D721Med (cell line): Measurements from ENCODE around the gene TMEM154.

Source experiments
- DNase-seq: peaks from one replicate; pipeline ENCODE4 v3.0.0; 2011; ENCODE audit warnings: low spot score; ENCODE audit not compliant: insufficient read length
- FAIRE-seq: peaks from 2 replicates; lab custom pipeline; 2011; peaks lifted over from hg19 to GRCh38; lab: Jason Lieb, UNC
- TF ChIP-seq, protein P1 (sequence below): IDR thresholded peaks from 2 replicates; pipeline ENCODE4 v1.5.1; 2012; ENCODE audit warnings: mild to moderate bottlenecking, control low read depth; ENCODE audit not compliant: insufficient read depth; ENCODE audit errors: missing control alignments

The TMEM154 gene

DNA sequence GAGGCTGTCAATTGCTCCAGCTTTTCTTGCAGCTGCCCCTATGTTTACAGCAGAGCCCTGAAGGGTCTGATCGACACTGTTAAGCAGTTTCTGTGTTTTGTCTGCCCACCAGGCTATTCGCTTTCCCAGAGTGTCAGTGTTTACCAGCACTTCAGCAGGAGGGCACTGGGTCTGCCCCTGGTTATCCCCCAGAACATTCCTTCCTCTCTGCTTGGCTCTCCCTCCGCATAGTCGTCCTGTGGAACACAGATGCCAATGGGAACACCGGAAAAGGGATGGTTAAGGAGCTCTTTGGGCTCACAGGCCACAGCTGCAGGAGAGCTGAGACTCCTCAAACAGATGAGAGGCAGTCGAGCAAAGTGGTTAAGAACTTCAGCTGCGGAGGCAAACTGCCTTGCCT, 72.6 kb downstream of the TMEM154 start:
- DNase-seq: no peak
- TF ChIP-seq, protein P1, sequence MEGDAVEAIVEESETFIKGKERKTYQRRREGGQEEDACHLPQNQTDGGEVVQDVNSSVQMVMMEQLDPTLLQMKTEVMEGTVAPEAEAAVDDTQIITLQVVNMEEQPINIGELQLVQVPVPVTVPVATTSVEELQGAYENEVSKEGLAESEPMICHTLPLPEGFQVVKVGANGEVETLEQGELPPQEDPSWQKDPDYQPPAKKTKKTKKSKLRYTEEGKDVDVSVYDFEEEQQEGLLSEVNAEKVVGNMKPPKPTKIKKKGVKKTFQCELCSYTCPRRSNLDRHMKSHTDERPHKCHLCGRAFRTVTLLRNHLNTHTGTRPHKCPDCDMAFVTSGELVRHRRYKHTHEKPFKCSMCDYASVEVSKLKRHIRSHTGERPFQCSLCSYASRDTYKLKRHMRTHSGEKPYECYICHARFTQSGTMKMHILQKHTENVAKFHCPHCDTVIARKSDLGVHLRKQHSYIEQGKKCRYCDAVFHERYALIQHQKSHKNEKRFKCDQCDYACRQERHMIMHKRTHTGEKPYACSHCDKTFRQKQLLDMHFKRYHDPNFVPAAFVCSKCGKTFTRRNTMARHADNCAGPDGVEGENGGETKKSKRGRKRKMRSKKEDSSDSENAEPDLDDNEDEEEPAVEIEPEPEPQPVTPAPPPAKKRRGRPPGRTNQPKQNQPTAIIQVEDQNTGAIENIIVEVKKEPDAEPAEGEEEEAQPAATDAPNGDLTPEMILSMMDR: no peak
- FAIRE-seq: no peak

DNA sequence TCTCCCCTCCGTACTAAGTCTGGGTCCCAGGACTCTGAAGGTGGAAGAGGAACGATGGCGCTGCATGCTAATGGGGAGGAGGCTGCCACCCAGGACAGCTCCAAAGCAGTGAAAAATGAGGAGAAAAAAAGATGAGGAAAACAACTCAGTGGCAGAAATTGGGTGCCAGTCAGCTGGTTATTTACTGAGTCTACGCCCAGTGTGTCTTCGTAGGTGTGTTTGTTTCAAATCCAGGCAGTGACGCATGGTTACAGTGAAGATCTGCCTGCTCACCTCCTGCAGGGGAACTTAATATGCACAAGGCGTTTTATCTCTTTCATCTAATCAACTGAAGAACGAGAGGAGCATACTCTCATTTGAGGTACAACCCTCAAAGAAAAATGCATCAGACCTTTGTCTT, 73.0 kb downstream of the TMEM154 start:
- no peak for FAIRE-seq
- TF ChIP-seq, protein P1: no peak
- DNase-seq: no peak

DNA sequence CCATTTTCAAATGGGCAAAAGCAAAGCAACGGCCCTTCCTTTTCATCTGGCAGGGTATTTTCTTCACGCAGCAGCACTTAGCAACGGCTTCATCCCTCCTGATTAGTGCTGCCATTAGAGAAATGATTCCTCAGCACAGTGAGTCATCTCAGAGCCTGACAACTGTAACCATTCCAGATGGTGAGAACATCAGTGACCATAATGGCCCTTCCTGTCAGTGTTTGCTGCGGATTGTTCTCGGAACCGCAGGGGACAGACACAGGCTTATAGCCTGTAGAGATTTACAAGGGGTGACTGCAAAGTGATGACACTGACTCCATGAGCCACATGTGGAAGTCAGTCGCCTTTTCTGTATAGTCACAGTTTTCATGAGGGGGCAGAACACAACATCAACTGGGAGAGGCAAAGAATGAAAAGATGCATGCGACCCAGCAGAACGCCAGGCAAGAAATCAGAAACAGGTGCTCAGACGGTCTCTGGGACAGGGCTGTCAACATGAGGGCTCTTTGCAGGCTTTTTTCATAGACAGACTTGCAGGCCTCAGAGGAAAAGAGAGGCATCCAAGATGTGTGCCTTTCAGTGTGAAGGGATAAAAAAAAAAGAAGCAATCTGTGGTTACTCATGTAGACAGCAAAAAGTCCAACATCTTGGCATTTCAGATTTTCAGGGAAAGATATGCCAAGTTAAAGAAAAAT, 74.0 kb downstream of the TMEM154 start:
- FAIRE-seq: peak; percentile 72
- TF ChIP-seq, protein P1: no peak
- DNase-seq: peak; percentile 25

DNA sequence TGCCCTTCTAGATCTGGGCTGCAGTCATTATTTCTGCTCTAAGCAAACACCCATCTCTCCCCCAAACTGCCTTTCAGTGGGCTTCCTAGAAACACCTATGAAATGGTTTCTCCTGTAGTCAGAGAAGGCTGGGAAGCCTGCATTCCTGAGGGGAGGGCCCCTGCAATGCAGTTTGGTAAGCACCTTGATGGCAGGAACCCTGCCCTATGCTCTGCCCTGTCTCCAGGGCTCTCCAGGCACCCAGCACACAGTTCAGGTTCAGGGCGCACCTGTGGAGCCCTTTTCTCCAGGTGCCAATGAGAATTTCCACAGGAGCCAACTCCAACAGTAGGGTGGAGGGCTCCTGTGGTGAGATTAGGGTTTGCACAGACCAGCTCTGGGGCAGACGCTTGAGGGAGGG, 74.8 kb downstream of the TMEM154 start:
- no peak for DNase-seq
- TF ChIP-seq, protein P1: no peak
- no peak for FAIRE-seq

DNA sequence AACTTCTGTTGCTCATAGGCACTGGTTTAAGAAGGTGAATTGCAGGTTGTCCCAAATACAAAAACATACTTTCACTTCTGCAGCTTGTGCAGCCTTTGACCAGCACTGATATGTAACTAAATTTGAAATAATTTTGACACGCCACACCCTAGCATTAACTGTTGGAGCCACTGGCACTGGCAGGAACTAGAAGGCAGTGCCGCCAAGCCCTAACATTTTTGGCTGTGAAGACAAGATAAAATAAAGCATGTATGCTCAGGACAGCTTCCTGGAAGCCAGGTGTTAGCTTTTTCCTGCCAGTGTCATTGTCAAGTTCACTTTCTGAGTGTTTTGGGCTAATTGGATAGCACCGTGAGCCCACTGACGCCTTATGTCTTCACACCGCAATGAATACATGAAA, 78.6 kb downstream of the TMEM154 start:
- FAIRE-seq (no peak), DNase-seq (no peak)
- TF ChIP-seq, protein P1: no peak

DNA sequence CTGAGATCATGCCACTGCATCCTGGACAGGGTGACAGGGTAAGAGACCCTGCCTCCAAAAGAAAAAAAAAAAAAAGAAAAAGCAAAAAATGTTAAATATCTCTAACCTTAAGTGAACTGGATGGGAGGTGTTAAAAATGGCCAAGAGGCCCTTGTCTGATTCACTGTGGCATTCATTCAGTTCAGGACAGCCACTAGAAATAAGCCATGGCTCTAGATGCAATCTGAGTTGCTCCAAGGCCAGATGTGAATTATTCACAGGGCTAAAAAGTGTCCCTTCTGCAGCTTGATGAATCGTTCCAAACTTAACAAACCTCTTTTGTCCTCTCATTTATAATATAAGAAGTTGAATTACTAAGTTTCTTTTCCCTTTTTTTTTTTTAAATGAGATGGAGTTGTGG, 80.2 kb downstream of the TMEM154 start:
- FAIRE-seq (no peak), DNase-seq (no peak)
- TF ChIP-seq, protein P1: no peak

DNA sequence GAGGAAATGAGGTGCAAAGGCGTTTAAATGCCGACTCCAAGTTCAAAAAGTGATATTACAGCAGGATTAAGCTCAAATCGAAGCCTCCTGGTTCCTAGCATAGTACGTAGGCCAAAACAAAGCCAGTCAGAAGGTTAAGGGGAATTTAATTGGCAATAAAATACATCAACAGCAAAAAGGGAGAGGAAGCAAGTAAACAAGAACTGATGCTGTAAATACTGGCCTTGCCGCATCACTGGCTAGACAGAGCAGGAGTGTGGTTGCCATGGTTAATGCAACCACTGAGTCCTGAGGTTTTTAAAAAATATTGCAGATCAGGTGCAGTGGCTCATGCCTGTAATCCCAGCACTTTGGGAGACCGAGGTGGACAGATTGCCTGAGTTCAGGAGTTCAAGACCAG, 80.7 kb downstream of the TMEM154 start:
- no peak for FAIRE-seq
- TF ChIP-seq, protein P1: no peak
- DNase-seq: no peak
